Upper lobe of left lung (tissue), 4 donors: Measurements from ENCODE around the gene TSPOAP1.

ENCODE experiments used
- CTCF ChIP-seq, 6 experiments: fragments of 450-650 bp in 4 of 6; fragments of 200-600 bp in 2 of 6; sonication (generic) in 2 of 6; IDR thresholded peaks; one replicate each; pipeline ENCODE4 v1.5.1; 2016 to 2019; ENCODE audit warnings: antibody characterized with exemption in 6 of 6
- EP300 ChIP-seq, 4 donors: sonication (generic); formaldehyde crosslinking; IDR thresholded peaks; one replicate each; pipeline ENCODE4 v1.5.1; 2017; ENCODE audit warnings: antibody characterized with exemption in 4 of 4, control low read depth in 2 of 4
- POLR2A ChIP-seq, 4 donors: fragments of 450-650 bp; IDR thresholded peaks; one replicate each; pipeline ENCODE4 v1.5.1; 2016 to 2017; ENCODE audit warnings: antibody characterized with exemption in 4 of 4, mild to moderate bottlenecking in 2 of 4
- POLR2AphosphoS5 ChIP-seq, 2 donors: sonication (generic); formaldehyde crosslinking; IDR thresholded peaks; one replicate each; pipeline ENCODE4 v1.5.1; 2017; ENCODE audit warnings: antibody characterized with exemption in 2 of 2

- TF ChIP-seq EP300 (IDR thresholded peaks at IDR 0.05) (no peak), POLR2A (IDR thresholded peaks at IDR 0.05) (no peak), CTCF (IDR thresholded peaks at IDR 0.05) (no peak), POLR2AphosphoS5 (IDR thresholded peaks at IDR 0.05) (no peak)
Observed at GRCh38 chr17:58363457-58364185, 35.0 kb upstream of the TSPOAP1 start.
